Neural crest cell (in vitro differentiated cells): ENCODE results near the gene ZNF792. TPM values are rescaled to one million over a fixed set of nuclear protein-coding genes. Genes with fewer than 3 reads are reported as not detected.
A peak's percentile ranks its signal among the peaks of the same experiment; 100 is the strongest.
"Not testable (repeated sequence)": the region's sequence is repeated elsewhere in the genome, so short reads cannot be mapped to it uniquely, and the experiment has no call there.

Experiments
- DNase-seq: peaks from one replicate; pipeline ENCODE4 v3.0.0; 2021; ENCODE audit warnings: low read depth, mixed read lengths, low spot score
- H3K27ac Mint-ChIP-seq: one replicate; pipeline ENCODE4 v1.8.0; 2021; ENCODE audit warnings: mild to moderate bottlenecking, mixed read lengths; ENCODE audit not compliant: unreplicated experiment
- H3K27me3 Mint-ChIP-seq: 2 replicates; pipeline ENCODE4 v1.8.0; 2021; ENCODE audit warnings: low read depth, mild to moderate bottlenecking, mixed read lengths
- H3K36me3 Mint-ChIP-seq: 2 replicates; pipeline ENCODE4 v1.8.0; 2021; ENCODE audit warnings: low read depth, mild to moderate bottlenecking, mixed read lengths
- H3K4me1 Mint-ChIP-seq: 2 replicates; pipeline ENCODE4 v1.8.0; 2021; ENCODE audit warnings: mixed read lengths
- H3K4me3 Mint-ChIP-seq: one replicate; pipeline ENCODE4 v1.8.0; 2021; ENCODE audit warnings: mild to moderate bottlenecking, mixed read lengths
- H3K9me3 Mint-ChIP-seq: 2 replicates; pipeline ENCODE4 v1.8.0; 2021; ENCODE audit warnings: mixed read lengths
- total RNA-seq: library from RNA; stranded (reverse); gene quantifications from 2 replicates; pipeline ENCODE4 v1.2.1, GENCODE V29; 2021
- TF ChIP-seq, protein P1 (sequence below): fragments of 200-600 bp; sonication (generic); conservative IDR thresholded peaks from 2 replicates; pipeline ENCODE4 v1.5.0; 2021; ENCODE audit warnings: antibody characterized with exemption, mild to moderate bottlenecking

ZNF792 gene
- total RNA-seq, 1 donor from 2014 or later, result 7.5 TPM

DNA sequence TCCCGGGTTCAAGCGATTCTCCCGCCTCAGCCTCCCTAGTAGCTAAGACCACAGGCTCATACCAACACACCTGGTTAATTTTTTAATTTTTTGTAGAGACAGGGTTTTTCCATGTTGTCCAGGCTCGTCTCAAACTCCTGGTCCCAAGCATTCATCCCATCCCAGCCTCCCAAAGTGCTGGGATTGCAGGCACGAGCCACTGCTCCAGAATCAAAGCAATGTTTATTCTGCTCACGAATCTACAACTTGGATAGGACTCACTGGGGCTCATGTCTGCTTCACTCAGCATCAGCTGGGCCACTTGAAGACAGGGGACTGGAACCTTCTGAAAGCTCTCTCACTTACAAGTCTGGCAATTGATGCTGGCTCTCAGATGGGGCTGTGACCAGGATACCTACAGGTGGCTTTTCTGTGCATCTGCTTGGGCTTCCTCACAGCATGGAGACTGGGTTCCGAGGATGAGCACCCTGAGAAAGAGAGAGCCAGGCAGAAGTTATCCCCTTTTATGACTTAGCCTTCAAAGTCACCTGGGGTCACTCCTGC, 8.2 kb upstream of the ZNF792 start:
- Mint-ChIP-seq H3K4me1 (peaks cover 10% of the 10 kb centered on the region), H3K4me3 (no peak overlapping the region), H3K9me3 (peaks cover 2% of the 10 kb centered on the region)

DNA sequence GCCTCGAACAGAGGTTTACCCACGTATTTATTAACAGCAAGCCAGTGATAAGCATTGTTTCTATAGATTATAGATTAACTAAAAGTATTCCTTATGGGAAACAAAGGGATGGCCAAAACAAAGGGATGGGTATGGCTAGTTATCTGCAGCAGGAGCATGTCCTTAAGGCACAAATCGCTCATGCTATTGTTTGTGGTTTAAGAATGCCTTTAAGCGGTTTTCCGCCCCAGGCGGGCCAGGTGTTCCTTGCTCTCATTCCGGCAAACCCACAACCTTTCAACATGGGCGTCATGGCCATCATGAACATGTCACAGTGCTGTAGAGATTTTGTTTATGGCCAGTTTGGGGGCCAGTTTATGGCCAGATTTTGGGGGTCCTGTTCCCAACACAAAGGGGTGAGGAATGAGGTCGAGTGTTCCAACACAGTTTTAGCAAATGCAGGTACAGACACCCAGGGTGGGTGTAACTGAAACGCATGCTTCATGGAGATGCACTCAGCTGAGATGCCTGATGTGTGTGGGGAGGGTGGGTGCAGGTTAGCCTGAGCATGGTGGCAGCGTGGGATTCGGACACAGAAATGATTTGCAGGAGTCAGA, 6.3 kb upstream of the ZNF792 start:
- H3K4me3 Mint-ChIP-seq, DNase-seq, H3K27ac Mint-ChIP-seq, H3K36me3 Mint-ChIP-seq, H3K9me3 Mint-ChIP-seq: not testable (repeated sequence)
- Mint-ChIP-seq H3K4me1 (peaks cover 16% of the 10 kb centered on the region), H3K27me3 (peaks cover 16% of the 10 kb centered on the region)

More for the DNA sequence above, 8.2 kb upstream of the ZNF792 start:
- H3K27me3 Mint-ChIP-seq, result peaks cover 16% of the 10 kb centered on the region
- no peak overlapping the region for H3K27ac Mint-ChIP-seq
- TF ChIP-seq, protein P1, sequence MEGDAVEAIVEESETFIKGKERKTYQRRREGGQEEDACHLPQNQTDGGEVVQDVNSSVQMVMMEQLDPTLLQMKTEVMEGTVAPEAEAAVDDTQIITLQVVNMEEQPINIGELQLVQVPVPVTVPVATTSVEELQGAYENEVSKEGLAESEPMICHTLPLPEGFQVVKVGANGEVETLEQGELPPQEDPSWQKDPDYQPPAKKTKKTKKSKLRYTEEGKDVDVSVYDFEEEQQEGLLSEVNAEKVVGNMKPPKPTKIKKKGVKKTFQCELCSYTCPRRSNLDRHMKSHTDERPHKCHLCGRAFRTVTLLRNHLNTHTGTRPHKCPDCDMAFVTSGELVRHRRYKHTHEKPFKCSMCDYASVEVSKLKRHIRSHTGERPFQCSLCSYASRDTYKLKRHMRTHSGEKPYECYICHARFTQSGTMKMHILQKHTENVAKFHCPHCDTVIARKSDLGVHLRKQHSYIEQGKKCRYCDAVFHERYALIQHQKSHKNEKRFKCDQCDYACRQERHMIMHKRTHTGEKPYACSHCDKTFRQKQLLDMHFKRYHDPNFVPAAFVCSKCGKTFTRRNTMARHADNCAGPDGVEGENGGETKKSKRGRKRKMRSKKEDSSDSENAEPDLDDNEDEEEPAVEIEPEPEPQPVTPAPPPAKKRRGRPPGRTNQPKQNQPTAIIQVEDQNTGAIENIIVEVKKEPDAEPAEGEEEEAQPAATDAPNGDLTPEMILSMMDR, result no peak
- no peaks in the 10 kb centered on the region for H3K36me3 Mint-ChIP-seq
- DNase-seq, result no peak

DNA sequence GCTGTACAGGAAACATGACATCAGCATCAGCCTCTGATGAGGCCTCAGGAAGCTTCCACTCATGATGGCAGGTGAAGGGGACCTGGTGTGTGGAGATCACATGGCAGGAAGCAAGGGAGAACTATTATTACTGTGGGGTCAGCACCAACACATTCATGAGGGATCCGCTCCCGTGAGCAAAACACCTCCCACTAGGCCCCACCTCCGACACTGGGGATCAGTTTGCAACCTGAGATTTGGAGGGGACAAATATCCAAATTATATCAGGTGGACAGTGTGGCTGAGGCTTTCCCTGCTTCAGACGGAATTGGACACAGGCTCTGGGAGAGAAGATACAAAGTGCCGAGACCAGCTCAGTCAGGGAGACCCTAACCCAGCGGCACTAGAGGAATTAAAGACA, 5.7 kb upstream of the ZNF792 start:
- peaks cover 4% of the 10 kb centered on the region for H3K9me3 Mint-ChIP-seq
- TF ChIP-seq, protein P1, result no peak
- no peak overlapping the region for H3K4me3 Mint-ChIP-seq
- H3K27ac Mint-ChIP-seq, result no peak overlapping the region
- peaks cover 12% of the 10 kb centered on the region for H3K27me3 Mint-ChIP-seq
- peaks cover 2% of the 10 kb centered on the region for H3K36me3 Mint-ChIP-seq
- no peak for DNase-seq
- H3K4me1 Mint-ChIP-seq, result peaks cover 19% of the 10 kb centered on the region

DNA sequence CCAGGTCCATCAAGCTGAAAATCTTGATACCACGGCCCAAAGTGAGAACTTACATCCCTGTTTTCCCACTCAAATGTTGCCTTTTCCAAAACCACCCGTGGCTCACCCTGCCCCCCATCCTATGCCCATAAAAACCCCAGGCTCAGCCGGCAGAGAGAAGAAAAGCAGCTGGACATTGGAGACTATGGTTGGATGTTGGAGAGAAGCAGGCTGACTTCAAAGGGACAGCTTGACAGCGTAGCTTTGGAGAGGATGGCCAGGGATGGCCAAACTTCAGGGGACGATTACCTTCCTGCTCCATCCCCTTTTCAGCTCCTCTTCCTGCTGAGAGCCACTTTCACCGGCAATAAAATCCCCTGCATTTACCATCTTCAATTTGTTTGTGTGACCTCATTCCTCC, 3.5 kb upstream of the ZNF792 start:
- H3K36me3 Mint-ChIP-seq, result peaks cover 7% of the 10 kb centered on the region
- H3K9me3 Mint-ChIP-seq, result peaks cover 4% of the 10 kb centered on the region
- TF ChIP-seq, protein P1, result no peak
- no peak for DNase-seq
- peaks cover 25% of the 10 kb centered on the region for H3K4me1 Mint-ChIP-seq
- H3K27me3 Mint-ChIP-seq, result peaks cover 8% of the 10 kb centered on the region
- no peak overlapping the region for H3K27ac Mint-ChIP-seq
- H3K4me3 Mint-ChIP-seq, result peak overlapping the region; percentile 61

DNA sequence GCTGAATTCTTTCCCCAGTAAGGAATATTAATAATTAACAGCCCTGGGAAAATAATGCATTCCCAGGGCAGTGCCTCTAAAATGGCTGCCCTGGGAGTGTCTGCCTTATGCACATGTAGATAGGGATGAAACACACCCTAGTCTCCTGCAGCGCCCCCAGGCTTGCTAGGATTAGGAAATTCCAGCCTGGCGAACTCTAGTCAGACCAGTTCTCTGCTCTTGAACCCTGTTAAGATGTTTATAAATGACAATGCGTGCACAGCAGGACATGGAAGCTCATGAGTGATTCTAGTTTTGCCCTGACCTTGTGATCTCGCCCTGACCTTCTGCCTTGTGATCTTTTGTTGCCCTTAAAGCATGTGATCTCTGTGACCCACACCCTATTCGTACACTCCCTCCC, 1.5 kb upstream of the ZNF792 start:
- H3K36me3 Mint-ChIP-seq, result peaks cover 19% of the 10 kb centered on the region

DNA sequence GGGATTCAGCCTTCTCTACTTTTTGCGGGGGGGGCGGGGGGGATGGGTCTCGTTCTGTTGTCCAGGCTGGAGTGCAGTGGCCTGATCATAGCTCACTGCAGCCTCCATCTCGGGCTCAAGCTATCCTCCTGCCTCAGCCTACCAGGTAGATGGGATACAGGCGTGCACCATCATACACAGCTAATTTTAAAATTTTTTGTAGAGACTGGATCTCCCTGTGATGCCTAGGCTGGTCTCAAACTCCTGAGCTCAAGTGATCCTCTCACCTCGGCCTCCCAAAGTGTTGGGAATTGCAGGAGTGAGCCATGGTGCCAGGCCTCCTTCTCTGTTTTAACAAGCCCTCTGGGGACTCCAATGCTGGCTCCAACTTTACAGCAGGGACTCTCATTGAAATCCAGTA, 569 bp upstream of the ZNF792 start:
- H3K36me3 Mint-ChIP-seq, result peaks cover 28% of the 10 kb centered on the region
- peaks cover 32% of the 10 kb centered on the region for H3K4me1 Mint-ChIP-seq
- DNase-seq, result no peak
- H3K4me3 Mint-ChIP-seq, result peak overlapping the region; percentile 81
- H3K27ac Mint-ChIP-seq, result no peak overlapping the region
- H3K9me3 Mint-ChIP-seq, result peaks cover 13% of the 10 kb centered on the region
- TF ChIP-seq, protein P1, result no peak
- H3K27me3 Mint-ChIP-seq, result peaks cover 8% of the 10 kb centered on the region

More for the DNA sequence above, 1.5 kb upstream of the ZNF792 start:
- not testable (repeated sequence) for H3K27me3 Mint-ChIP-seq, DNase-seq, H3K9me3 Mint-ChIP-seq, H3K27ac Mint-ChIP-seq
- peak overlapping the region; percentile 81 for H3K4me3 Mint-ChIP-seq
- H3K4me1 Mint-ChIP-seq, result peaks cover 32% of the 10 kb centered on the region
